K562 (cell line): ENCODE measurements around the gene FOXB2. TPM values are rescaled to one million over a fixed set of nuclear protein-coding genes. Genes with fewer than 3 reads are reported as not detected.

Source experiments
- ATAC-seq: fragments of 200-7000 bp; cut with Tn5 transposase; 3 replicates; pipeline ENCODE4 v1.9.1; 2020; ENCODE audit warnings: moderate library complexity
- BruUV-seq: library from RNA; stranded (reverse); fragments of 400-500 nt; replicated peaks from 2 replicates; lab custom pipeline; 2021; lab: Mats Ljungman, UMichigan
- CTCF ChIA-PET: fragments of 300-600 bp; formaldehyde crosslinking; extraction: SDS; loops from one replicate; lab custom pipeline; 2021; ENCODE audit warnings: low intra/inter-chr PET ratio; lab: Yijun Ruan, JAX
- POLR2A ChIA-PET: fragments of 300-600, 350-650 bp; sonication (Branson Sonifier 250); formaldehyde crosslinking; extraction: SDS; loops from one replicate; lab custom pipeline; 2021; ENCODE audit warnings: antibody characterized with exemption, inconsistent platforms; lab: Yijun Ruan, JAX
- DNase-seq, 4 experiments: peaks; one replicate each; pipeline versions ENCODE4 v3.0.0 to v3.0.0-alpha.2; 2011 to 2018; ENCODE audit warnings: low spot score in 3 of 4, mixed read lengths in 3 of 4; ENCODE audit errors: extremely low read depth in 1 of 4
- FAIRE-seq: peaks from 2 replicates; lab custom pipeline; 2011; peaks lifted over from hg19 to GRCh38; lab: Jason Lieb, UNC
- H2AFZ ChIP-seq: 2 replicates; pipeline ENCODE4 v1.6.0; 2011; ENCODE audit warnings: low read depth, low read length, control low read depth, inconsistent platforms
- H3K27ac ChIP-seq: fragments of 200-600 bp; 3 replicates; pipeline ENCODE4 v1.8.0; 2011; ENCODE audit warnings: low read depth, mild to moderate bottlenecking, control low read depth, inconsistent platforms, low read length, moderate library complexity, mixed read lengths; ENCODE audit errors: extremely low read depth
- H3K27me3 ChIP-seq, 2 experiments: fragments of 300-600 bp in 1 of 2; 2 replicates in 1 of 2; 3 replicates in 1 of 2; pipeline versions ENCODE4 v1.6.0 to v1.8.0; 2011; ENCODE audit warnings: inconsistent platforms in 2 of 2, low read length in 2 of 2, mild to moderate bottlenecking in 1 of 2, mixed read lengths in 1 of 2, moderate library complexity in 1 of 2; ENCODE audit not compliant: control insufficient read depth in 2 of 2, insufficient read depth in 2 of 2
- H3K36me3 ChIP-seq: fragments of 300-600 bp; 3 replicates; pipeline ENCODE4 v1.8.0; 2011; ENCODE audit warnings: mild to moderate bottlenecking, low read length, inconsistent platforms; ENCODE audit not compliant: control insufficient read depth, insufficient read depth
- H3K4me1 ChIP-seq, 2 experiments: fragments of 200-600 bp in 1 of 2; replicated peaks in 1 of 2; 2 replicates in 1 of 2; 3 replicates in 1 of 2; pipeline versions ENCODE4 v1.5.1 to v1.8.0; 2011; ENCODE audit warnings: inconsistent platforms in 2 of 2, low read length in 2 of 2, mild to moderate bottlenecking in 1 of 2, mixed read lengths in 1 of 2, moderate library complexity in 1 of 2; ENCODE audit not compliant: control insufficient read depth in 2 of 2, insufficient read depth in 2 of 2
- H3K4me2 ChIP-seq: 2 replicates; pipeline ENCODE4 v1.6.1; 2011; ENCODE audit warnings: low read length, control low read depth, inconsistent platforms, mixed read lengths; ENCODE audit not compliant: insufficient read depth
- H3K4me3 ChIP-seq: fragments of 200-600 bp; sonication (generic), shearing (Covaris generic); 2 replicates; pipeline ENCODE4 v1.5.1; 2016; ENCODE audit warnings: control low read depth, inconsistent platforms
- H3K79me2 ChIP-seq: fragments of 200-600 bp; 3 replicates; pipeline ENCODE4 v1.8.0; 2011; ENCODE audit warnings: low read length, inconsistent platforms; ENCODE audit not compliant: control insufficient read depth, insufficient read depth
- H3K9ac ChIP-seq, 2 experiments: 2 replicates each; pipeline versions ENCODE4 v1.6.0 to v1.6.1; 2011; ENCODE audit warnings: low read depth in 2 of 2, low read length in 2 of 2, control low read depth in 1 of 2, inconsistent platforms in 1 of 2, mild to moderate bottlenecking in 1 of 2, mixed read lengths in 1 of 2; ENCODE audit not compliant: insufficient read depth in 1 of 2
- H3K9me1 ChIP-seq: one replicate; pipeline ENCODE4 v1.6.0; 2011; ENCODE audit warnings: inconsistent platforms, mild to moderate bottlenecking, low read length, moderate library complexity; ENCODE audit not compliant: control insufficient read depth, insufficient read depth
- H3K9me3 ChIP-seq: replicated peaks from 2 replicates; pipeline ENCODE4 v1.5.1; 2011; ENCODE audit warnings: low read depth, low read length, inconsistent platforms; ENCODE audit not compliant: control insufficient read depth, insufficient read depth
- H4K20me1 ChIP-seq: replicated peaks from 2 replicates; pipeline ENCODE4 v1.6.1; 2011; ENCODE audit warnings: low read length, inconsistent platforms, mixed read lengths; ENCODE audit not compliant: control insufficient read depth, insufficient read depth
- BCL6 ChIP-seq: fragments of 250-450 bp; sonication (Bioruptor Pico); IDR thresholded peaks from 2 replicates; pipeline ENCODE4 v1.4.0; 2020
- HNRNPL ChIP-seq: fragments of 200-400 bp; formaldehyde crosslinking; IDR thresholded peaks from 2 replicates; pipeline ENCODE4 v1.6.1; 2017; ENCODE audit warnings: low read depth, mild to moderate bottlenecking, low read length
- PRMT5 ChIP-seq: sonication (generic); formaldehyde crosslinking; IDR thresholded peaks from 2 replicates; pipeline ENCODE4 v1.5.0; 2020; ENCODE audit warnings: missing genetic modification reagents
- PTTG1 ChIP-seq: fragments of 450-650 bp; IDR thresholded peaks from 2 replicates; pipeline ENCODE4 v1.6.1; 2016; ENCODE audit warnings: low read depth, mild to moderate bottlenecking, missing genetic modification characterization, missing compliant biosample characterization
- REST ChIP-seq, 2 experiments: fragments of 450-650 bp; formaldehyde crosslinking in 1 of 2; IDR thresholded peaks; 2 replicates each; pipeline versions ENCODE4 v1.4.0 to v1.6.1; 2014 to 2020; ENCODE audit warnings: mild to moderate bottlenecking in 2 of 2, borderline replicate concordance in 1 of 2, low read depth in 1 of 2
- SOX6 ChIP-seq: fragments of 450-650 bp; IDR thresholded peaks from 2 replicates; pipeline ENCODE4 v1.6.1; 2014; ENCODE audit warnings: mild to moderate bottlenecking
- WGBS: fragments of 100-300 bp; shearing (Covaris generic); methylation state at CpG from one replicate; pipeline ENCODE4 v1.1.6; 2016; ENCODE audit warnings: low coverage, mixed read lengths; ENCODE audit not compliant: insufficient coverage; ENCODE audit errors: missing lambda C conversion rate; 5-methylcytosine and 5-hydroxymethylcytosine counted together
- in situ Hi-C: fragments of 300-500 bp; cut with MboI; formaldehyde crosslinking; loops from 4 replicates; pipeline ENCODE4 v1.15.0; 2018; ENCODE audit warnings: inconsistent platforms, mixed read lengths
- intact Hi-C: fragments of 100-400 bp; cut with micrococcal nuclease; formaldehyde crosslinking; loops from 2 replicates; pipeline ENCODE4 v1.14.2; 2022
- polyA plus RNA-seq, 8 experiments: library from polyadenylated mRNA; depleted of rRNA in 4 of 8; stranded (reverse) in 5 of 8; unstranded in 3 of 8; fragments of >200 nt; fragmentation: Nextera tagmentation in 2 of 8; fragmentation: Illumina TruSeq in 1 of 8; extraction: Ambion mirVana in 2 of 8; extraction: Trizol in 1 of 8; gene quantifications; 2 replicates each; pipeline versions ENCODE4 v1.2.1 to v1.2.3, GENCODE V29; 2011 to 2014; ENCODE audit warnings: inconsistent platforms in 1 of 8, missing spikeins in 1 of 8
- total RNA-seq, 7 experiments: library from RNA; depleted of rRNA in 6 of 7; stranded (reverse); fragments of >200 nt in 6 of 7; fragmentation: Illumina TruSeq in 2 of 7; extraction: Trizol in 2 of 7; gene quantifications; 2 replicates each; pipeline versions ENCODE4 v1.2.1 to v1.2.3, GENCODE V29; 2011 to 2021; ENCODE audit warnings: low replicate concordance in 1 of 7
- TF ChIP-seq, protein P1 (sequence below): fragments of 250-450 bp; sonication (Bioruptor Pico); IDR thresholded peaks from 2 replicates; pipeline ENCODE4 v1.4.0; 2020

The FOXB2 gene
- total and polyA plus RNA-seq, 9 of the 15 experiments (the other 6 are each of a cell fraction or from before 2014, with no cell fraction given): not detected

DNA sequence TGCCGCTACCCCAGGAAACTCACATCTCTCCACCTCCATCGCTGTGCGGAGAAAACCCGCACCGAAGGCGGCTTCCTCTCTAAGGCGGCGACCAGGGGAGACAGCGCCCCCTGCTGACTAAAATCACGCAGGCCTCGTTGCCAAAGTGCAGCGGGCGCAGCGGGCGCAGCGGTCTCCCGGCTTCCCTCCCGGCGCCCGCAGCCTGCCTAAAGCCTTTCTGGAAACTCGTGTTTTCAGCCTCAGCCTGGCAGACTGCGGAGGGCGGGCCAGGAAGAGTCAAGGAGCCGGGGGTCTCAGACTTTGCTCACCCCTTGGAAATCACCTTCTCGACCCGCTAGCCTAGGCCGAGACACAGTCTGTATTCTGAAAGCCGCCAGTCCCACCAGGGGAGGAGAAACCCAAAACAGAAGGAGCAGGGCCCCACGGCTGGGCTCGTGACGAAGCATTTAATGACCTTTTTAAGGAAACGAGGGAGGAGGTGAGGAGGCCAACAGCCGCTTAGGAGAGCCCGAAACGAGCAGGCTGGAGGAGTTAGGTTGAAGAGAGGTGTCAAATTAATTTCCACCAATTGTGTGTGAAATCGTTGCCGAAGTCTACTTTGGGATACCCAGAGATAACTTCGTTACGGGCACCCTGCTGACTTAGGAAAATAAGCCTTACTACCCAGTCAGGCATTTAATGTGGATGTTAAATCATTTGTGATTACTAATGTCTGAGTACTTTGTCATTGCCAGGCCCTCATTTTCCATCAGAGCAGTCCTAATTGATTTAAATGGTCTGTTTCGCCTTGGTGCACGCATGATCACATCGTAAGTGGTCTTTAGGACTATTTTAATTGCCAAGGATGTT, 7.3 kb upstream of the FOXB2 start:
- WGBS: 10% methylated on average over 31 of the region's 42 CpGs
- peak; percentile 97 for ATAC-seq
- ChIA-PET CTCF (interaction anchor here (0.6 kb wide), 1 partner anchor 1412 kb away, joined by 5 read pairs; no protein-coding TSS in a partner anchor), POLR2A (no interaction called here)
- H3K9me1 ChIP-seq: no peaks in the 10 kb centered on the region
- H2AFZ ChIP-seq: no peak overlapping the region
- no peaks in the 10 kb centered on the region for H3K9me3 ChIP-seq
- intact Hi-C loops: no loop called here
- H3K36me3 ChIP-seq: no peaks in the 10 kb centered on the region
- no peaks in the 10 kb centered on the region for H3K79me2 ChIP-seq
- H3K4me1 ChIP-seq: peaks cover 0 to 5% of the 10 kb centered on the region in 2 experiments; a peak in 2 of 5 replicates
- no peak for FAIRE-seq
- peak overlapping the region; percentile 24 for H3K4me2 ChIP-seq
- in situ Hi-C loops: no loop called here
- H4K20me1 ChIP-seq: no peaks in the 10 kb centered on the region
- H3K4me3 ChIP-seq: no peak overlapping the region
- H3K27me3 ChIP-seq: peaks cover 0 to 39% of the 10 kb centered on the region in 2 experiments; a peak in 2 of 5 replicates
- DNase-seq: peak; percentile 57 to 65 (median 60)
- BruUV-seq: no TSS peak
- no peak overlapping the region; a peak in 1 of 4 replicates for H3K9ac ChIP-seq
- H3K27ac ChIP-seq: no peak overlapping the region
- TF ChIP-seq PTTG1 (tag): no peak
- TF ChIP-seq HNRNPL: no peak
- peak; percentile 12; the same call in 1 of the 2 replicates for TF ChIP-seq REST (IDR thresholded peaks at IDR 0.05; ENCODE audit: borderline replicate concordance)
- TF ChIP-seq REST (CRISPR knock-in tag; IDR thresholded peaks at IDR 0.05; ENCODE audit: low read depth): no peak
- TF ChIP-seq BCL6: no peak
- TF ChIP-seq, protein P1, sequence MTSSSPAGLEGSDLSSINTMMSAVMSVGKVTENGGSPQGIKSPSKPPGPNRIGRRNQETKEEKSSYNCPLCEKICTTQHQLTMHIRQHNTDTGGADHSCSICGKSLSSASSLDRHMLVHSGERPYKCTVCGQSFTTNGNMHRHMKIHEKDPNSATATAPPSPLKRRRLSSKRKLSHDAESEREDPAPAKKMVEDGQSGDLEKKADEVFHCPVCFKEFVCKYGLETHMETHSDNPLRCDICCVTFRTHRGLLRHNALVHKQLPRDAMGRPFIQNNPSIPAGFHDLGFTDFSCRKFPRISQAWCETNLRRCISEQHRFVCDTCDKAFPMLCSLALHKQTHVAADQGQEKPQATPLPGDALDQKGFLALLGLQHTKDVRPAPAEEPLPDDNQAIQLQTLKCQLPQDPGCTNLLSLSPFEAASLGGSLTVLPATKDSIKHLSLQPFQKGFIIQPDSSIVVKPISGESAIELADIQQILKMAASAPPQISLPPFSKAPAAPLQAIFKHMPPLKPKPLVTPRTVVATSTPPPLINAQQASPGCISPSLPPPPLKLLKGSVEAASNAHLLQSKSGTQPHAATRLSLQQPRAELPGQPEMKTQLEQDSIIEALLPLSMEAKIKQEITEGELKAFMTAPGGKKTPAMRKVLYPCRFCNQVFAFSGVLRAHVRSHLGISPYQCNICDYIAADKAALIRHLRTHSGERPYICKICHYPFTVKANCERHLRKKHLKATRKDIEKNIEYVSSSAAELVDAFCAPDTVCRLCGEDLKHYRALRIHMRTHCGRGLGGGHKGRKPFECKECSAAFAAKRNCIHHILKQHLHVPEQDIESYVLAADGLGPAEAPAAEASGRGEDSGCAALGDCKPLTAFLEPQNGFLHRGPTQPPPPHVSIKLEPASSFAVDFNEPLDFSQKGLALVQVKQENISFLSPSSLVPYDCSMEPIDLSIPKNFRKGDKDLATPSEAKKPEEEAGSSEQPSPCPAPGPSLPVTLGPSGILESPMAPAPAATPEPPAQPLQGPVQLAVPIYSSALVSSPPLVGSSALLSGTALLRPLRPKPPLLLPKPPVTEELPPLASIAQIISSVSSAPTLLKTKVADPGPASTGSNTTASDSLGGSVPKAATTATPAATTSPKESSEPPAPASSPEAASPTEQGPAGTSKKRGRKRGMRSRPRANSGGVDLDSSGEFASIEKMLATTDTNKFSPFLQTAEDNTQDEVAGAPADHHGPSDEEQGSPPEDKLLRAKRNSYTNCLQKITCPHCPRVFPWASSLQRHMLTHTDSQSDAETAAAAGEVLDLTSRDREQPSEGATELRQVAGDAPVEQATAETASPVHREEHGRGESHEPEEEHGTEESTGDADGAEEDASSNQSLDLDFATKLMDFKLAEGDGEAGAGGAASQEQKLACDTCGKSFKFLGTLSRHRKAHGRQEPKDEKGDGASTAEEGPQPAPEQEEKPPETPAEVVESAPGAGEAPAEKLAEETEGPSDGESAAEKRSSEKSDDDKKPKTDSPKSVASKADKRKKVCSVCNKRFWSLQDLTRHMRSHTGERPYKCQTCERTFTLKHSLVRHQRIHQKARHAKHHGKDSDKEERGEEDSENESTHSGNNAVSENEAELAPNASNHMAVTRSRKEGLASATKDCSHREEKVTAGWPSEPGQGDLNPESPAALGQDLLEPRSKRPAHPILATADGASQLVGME: no peak
- TF ChIP-seq SOX6: no peak
- no peak for TF ChIP-seq PRMT5 (CRISPR knock-in tag)
